HUES64 (cell line): ENCODE measurements around the gene STK11. TPM values are rescaled to one million over a fixed set of nuclear protein-coding genes. Genes with fewer than 3 reads are reported as not detected.

Experiments
- H3K27ac ChIP-seq: 2 replicates; pipeline ENCODE4 v1.7.0; 2013; ENCODE audit warnings: low read depth, low read length, inconsistent platforms
- H3K27me3 ChIP-seq: 2 replicates; pipeline ENCODE4 v1.6.1; 2013; ENCODE audit warnings: mild to moderate bottlenecking, low read length; ENCODE audit not compliant: insufficient read depth
- H3K36me3 ChIP-seq: 2 replicates; pipeline ENCODE4 v1.6.1; 2013; ENCODE audit warnings: mild to moderate bottlenecking, low read length; ENCODE audit not compliant: insufficient read depth
- H3K4me1 ChIP-seq: 2 replicates; pipeline ENCODE4 v1.6.1; 2013; ENCODE audit warnings: mild to moderate bottlenecking, low read length, moderate library complexity; ENCODE audit not compliant: insufficient read depth
- H3K4me3 ChIP-seq: 2 replicates; pipeline ENCODE4 v1.5.1; 2013; ENCODE audit warnings: mild to moderate bottlenecking, low read length, moderate library complexity
- H3K9ac ChIP-seq: 2 replicates; pipeline ENCODE4 v1.6.1; 2013; ENCODE audit warnings: mild to moderate bottlenecking, low read depth, low read length
- H3K9me3 ChIP-seq: 2 replicates; pipeline ENCODE4 v1.6.1; 2013; ENCODE audit warnings: low read depth, low read length; ENCODE audit not compliant: insufficient read depth
- WGBS: fragments of 150-250, 120-280 bp; methylation state at CpG from one replicate; pipeline ENCODE4 v1.1.7; 2013; ENCODE audit warnings: missing lambda C conversion rate; 5-methylcytosine and 5-hydroxymethylcytosine counted together
- polyA plus RNA-seq, 2 experiments: library from polyadenylated mRNA; stranded (reverse); fragments of 50-300 nt; gene quantifications; one replicate each; pipeline ENCODE4 v1.2.3, GENCODE V29; 2013

The STK11 gene, protein sequence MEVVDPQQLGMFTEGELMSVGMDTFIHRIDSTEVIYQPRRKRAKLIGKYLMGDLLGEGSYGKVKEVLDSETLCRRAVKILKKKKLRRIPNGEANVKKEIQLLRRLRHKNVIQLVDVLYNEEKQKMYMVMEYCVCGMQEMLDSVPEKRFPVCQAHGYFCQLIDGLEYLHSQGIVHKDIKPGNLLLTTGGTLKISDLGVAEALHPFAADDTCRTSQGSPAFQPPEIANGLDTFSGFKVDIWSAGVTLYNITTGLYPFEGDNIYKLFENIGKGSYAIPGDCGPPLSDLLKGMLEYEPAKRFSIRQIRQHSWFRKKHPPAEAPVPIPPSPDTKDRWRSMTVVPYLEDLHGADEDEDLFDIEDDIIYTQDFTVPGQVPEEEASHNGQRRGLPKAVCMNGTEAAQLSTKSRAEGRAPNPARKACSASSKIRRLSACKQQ
- polyA plus RNA-seq (2013, experiment 1 of 2) = 42.9 TPM
- 36.7 TPM for polyA plus RNA-seq (2013, experiment 2 of 2)

DNA sequence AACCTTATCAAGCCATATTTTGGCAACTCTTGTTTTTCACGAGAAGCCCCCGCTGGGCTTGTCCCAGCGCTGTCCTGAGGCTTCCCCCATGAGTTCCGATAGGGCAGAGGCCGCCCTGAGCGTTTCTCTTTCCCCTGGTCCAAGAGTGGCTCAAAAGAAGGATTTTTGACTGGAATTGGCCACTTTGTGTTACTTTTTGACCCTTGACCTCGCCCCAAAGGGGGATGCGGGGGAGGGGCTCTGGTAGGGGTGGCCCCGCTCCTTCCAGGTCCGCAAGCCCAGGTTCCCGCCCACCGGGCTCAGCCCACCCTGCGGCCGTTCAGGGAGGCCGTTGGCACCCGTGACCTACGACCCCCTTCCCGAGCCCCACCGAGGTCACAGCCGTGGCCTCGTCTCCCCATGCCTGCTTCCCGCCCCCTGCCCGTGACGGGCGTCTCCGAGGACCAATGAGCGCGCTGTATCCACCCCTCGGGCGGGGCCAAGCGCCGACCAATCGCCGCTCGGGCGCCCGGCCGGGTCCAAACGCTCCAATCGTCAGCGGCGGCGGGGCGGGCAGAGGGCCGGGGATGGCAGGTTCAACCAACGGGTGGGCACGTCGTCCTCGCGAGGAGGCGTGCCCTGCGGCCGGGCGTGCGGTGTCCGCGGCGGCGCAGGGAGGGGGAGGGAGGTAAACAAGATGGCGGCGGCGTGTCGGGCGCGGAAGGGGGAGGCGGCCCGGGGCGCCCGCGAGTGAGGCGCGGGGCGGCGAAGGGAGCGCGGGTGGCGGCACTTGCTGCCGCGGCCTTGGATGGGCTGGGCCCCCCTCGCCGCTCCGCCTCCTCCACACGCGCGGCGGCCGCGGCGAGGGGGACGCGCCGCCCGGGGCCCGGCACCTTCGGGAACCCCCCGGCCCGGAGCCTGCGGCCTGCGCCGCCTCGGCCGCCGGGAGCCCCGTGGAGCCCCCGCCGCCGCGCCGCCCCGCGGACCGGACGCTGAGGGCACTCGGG is at the start of gene STK11:
TSS of gene STK11 (plus strand) at position 665 of the 986 bp plus-strand sequence. CDS start 1,136 bp downstream, outside the sequence.
- 0 out of 2 replicates have a peak, but pooled peaks cover 6% of the 10 kb centered on the region for H3K4me1 ChIP-seq

GRCh38 chr19:1156305-1156801 is 49.2 kb upstream of the STK11 start:
- Histone ChIP-seq H3K27ac (no peak overlapping the region), H3K9me3 (no peaks in the 10 kb centered on the region), H3K9ac (no peak overlapping the region)

More for the DNA sequence above, at the start of gene STK11:
- H3K36me3 ChIP-seq = peaks cover 4% of the 10 kb centered on the region; the same call in 1 of the 2 replicates
- no peaks in the 10 kb centered on the region for H3K9me3 ChIP-seq
- H3K27me3 ChIP-seq = no peaks in the 10 kb centered on the region
- peak within 1 kb of the TSS; percentile 84 for H3K9ac ChIP-seq
- H3K4me3 ChIP-seq = peak within 1 kb of the TSS; percentile 75
- peak within 1 kb of the TSS; percentile 74 for H3K27ac ChIP-seq
- WGBS = 4% methylated on average over 113 of the region's 114 CpGs

DNA sequence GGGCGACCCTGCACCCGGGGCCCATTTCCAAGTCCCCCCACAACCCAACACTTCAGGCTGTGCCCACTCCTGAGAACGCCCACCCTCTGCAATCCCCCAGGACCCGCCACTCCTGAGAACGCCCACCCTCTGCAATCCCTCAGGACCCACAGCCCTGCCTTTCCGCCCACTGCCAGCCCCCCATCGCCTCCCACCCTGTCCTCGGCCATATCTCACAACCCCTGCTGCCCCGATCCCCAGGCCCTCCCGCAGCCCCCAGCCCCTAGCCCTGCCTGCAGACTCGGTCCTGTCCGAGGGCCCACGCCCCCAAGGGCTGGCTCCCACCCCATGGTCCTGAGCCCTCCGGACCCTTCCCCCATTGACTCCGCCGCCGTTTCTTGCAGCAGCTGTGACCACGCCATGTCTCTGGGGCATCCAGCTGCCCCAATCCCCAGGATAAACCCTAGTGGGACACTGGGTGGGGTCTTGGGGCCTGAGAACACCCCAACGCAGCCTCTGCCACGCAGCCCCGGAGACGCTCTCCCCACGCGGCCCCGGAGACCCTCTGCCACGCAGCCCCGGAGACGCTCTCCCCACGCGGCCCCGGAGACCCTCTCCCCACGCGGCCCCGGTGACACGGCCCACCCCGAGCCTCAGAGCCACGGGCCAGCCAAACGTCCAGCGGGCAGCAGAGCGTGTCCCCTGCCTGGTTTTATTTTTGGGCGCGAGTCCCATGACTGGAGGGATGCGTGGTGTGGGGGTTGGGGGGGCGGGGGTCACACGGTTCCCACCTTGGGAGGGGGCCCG is 48.6 kb upstream of the STK11 start:
- no peak overlapping the region for H3K4me3 ChIP-seq
- no peaks in the 10 kb centered on the region for H3K9me3 ChIP-seq
- H3K4me1 ChIP-seq = no peaks in the 10 kb centered on the region
- peaks cover 11% of the 10 kb centered on the region for H3K36me3 ChIP-seq
- 95% methylated on average over 46 of the region's 46 CpGs for WGBS
- no peak overlapping the region for H3K9ac ChIP-seq
- H3K27ac ChIP-seq = no peak overlapping the region
- no peaks in the 10 kb centered on the region for H3K27me3 ChIP-seq

More at GRCh38 chr19:1156305-1156801, 49.2 kb upstream of the STK11 start:
- Histone ChIP-seq H3K4me1 (no peaks in the 10 kb centered on the region), H3K4me3 (no peak overlapping the region), H3K27me3 (no peaks in the 10 kb centered on the region), H3K36me3 (peaks cover 18% of the 10 kb centered on the region)
- 89% methylated on average over 24 of the region's 24 CpGs for WGBS

- Histone ChIP-seq H3K36me3 (peaks cover 4% of the 10 kb centered on the region; the same call in 1 of the 2 replicates), H3K27me3 (no peaks in the 10 kb centered on the region), H3K4me3 (no peak overlapping the region), H3K4me1 (no peaks in the 10 kb centered on the region), H3K9ac (no peak overlapping the region), H3K27ac (no peak overlapping the region), H3K9me3 (no peaks in the 10 kb centered on the region)
- 95% methylated on average over 69 of the region's 69 CpGs for WGBS
Observed at GRCh38 chr19:1157931-1158884, 47.4 kb upstream of the STK11 start.

- H3K36me3 ChIP-seq = no peaks in the 10 kb centered on the region
- H3K4me3 ChIP-seq = no peak overlapping the region
- WGBS = 93% methylated on average over 32 of the region's 32 CpGs
- no peaks in the 10 kb centered on the region for H3K4me1 ChIP-seq
- H3K9me3 ChIP-seq = no peaks in the 10 kb centered on the region
- H3K9ac ChIP-seq = no peak overlapping the region
- H3K27me3 ChIP-seq = no peaks in the 10 kb centered on the region
- H3K27ac ChIP-seq = no peak overlapping the region
Observed at GRCh38 chr19:1158885-1159448, 46.6 kb upstream of the STK11 start.

- Histone ChIP-seq H3K4me3 (no peak overlapping the region), H3K36me3 (no peaks in the 10 kb centered on the region)
- WGBS = 96% methylated on average over 31 of the region's 31 CpGs
Observed at GRCh38 chr19:1159864-1160595, 45.5 kb upstream of the STK11 start.

GRCh38 chr19:1161716-1162115 is 43.9 kb upstream of the STK11 start:
- H3K9ac ChIP-seq = no peak overlapping the region
- 51% methylated on average over 16 of the region's 18 CpGs for WGBS
- H3K4me1 ChIP-seq = no peaks in the 10 kb centered on the region
- no peak overlapping the region for H3K4me3 ChIP-seq
- H3K36me3 ChIP-seq = no peaks in the 10 kb centered on the region
- H3K27ac ChIP-seq = no peak overlapping the region
- H3K27me3 ChIP-seq = no peaks in the 10 kb centered on the region
- no peaks in the 10 kb centered on the region for H3K9me3 ChIP-seq

More at GRCh38 chr19:1159864-1160595, 45.5 kb upstream of the STK11 start:
- no peaks in the 10 kb centered on the region for H3K27me3 ChIP-seq
- no peak overlapping the region for H3K9ac ChIP-seq
- H3K9me3 ChIP-seq = no peaks in the 10 kb centered on the region
- H3K4me1 ChIP-seq = no peaks in the 10 kb centered on the region
- H3K27ac ChIP-seq = no peak overlapping the region

DNA sequence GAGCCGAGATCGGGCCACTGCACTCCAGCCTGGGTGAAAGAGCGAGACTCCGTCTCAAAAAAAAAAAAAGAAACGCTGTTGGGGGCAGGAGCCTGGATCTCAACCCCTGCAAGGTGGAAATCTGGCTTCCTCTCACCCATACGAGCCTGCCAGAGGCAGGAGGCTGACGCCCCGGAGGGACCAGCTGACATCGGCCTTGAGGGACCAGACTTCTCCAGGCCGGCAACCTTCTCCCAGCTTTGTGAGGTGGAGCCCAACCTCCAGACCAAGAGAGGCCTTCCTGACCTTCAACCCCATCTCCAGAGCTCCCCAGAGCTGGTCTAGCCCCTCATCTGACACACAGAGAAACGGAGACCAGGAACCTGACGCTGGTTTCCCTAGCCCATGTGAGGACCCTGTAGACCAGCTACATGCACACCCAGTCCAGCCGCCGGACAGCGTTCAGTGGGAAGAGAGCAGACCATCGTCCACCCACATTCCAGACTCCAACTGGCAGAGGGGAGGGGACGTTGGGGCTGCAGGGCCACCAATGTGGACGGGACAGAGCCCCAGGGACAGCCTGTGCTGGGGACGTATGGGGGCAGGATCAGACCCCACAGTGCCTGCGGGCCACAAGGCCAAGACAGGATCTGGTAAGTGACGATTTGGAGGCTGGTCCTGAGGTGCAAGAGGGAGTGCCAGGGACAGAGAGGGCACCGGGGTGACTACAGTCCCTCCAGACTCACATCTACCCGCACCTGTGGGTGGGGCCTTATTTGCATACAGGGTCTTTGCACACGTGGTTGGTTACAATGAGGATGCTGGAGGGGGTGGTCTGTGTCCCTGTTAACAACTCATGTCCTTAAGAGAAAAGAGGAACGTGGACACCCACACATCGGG is 42.9 kb upstream of the STK11 start:
- H3K9ac ChIP-seq = no peak overlapping the region
- no peak overlapping the region for H3K4me3 ChIP-seq
- no peaks in the 10 kb centered on the region for H3K9me3 ChIP-seq
- H3K27me3 ChIP-seq = no peaks in the 10 kb centered on the region
- 92% methylated on average over 26 of the region's 26 CpGs for WGBS
- H3K27ac ChIP-seq = no peak overlapping the region
- no peaks in the 10 kb centered on the region for H3K4me1 ChIP-seq
- no peaks in the 10 kb centered on the region for H3K36me3 ChIP-seq
